Activated CD4-positive, alpha-beta T cell treated with anti-CD3 and anti-CD28 coated beads, Interleukin-2, amount 50 U/mL, for 24 hours (primary cell): ENCODE measurements around the gene TLR6.

Experiments used
- DNase-seq, 2 donors: peaks; one replicate each; pipeline ENCODE4 v3.0.0-alpha.2; 2020; ENCODE audit warnings: low read depth in 1 of 2, low spot score in 1 of 2

The TLR6 gene, protein sequence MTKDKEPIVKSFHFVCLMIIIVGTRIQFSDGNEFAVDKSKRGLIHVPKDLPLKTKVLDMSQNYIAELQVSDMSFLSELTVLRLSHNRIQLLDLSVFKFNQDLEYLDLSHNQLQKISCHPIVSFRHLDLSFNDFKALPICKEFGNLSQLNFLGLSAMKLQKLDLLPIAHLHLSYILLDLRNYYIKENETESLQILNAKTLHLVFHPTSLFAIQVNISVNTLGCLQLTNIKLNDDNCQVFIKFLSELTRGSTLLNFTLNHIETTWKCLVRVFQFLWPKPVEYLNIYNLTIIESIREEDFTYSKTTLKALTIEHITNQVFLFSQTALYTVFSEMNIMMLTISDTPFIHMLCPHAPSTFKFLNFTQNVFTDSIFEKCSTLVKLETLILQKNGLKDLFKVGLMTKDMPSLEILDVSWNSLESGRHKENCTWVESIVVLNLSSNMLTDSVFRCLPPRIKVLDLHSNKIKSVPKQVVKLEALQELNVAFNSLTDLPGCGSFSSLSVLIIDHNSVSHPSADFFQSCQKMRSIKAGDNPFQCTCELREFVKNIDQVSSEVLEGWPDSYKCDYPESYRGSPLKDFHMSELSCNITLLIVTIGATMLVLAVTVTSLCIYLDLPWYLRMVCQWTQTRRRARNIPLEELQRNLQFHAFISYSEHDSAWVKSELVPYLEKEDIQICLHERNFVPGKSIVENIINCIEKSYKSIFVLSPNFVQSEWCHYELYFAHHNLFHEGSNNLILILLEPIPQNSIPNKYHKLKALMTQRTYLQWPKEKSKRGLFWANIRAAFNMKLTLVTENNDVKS

DNA sequence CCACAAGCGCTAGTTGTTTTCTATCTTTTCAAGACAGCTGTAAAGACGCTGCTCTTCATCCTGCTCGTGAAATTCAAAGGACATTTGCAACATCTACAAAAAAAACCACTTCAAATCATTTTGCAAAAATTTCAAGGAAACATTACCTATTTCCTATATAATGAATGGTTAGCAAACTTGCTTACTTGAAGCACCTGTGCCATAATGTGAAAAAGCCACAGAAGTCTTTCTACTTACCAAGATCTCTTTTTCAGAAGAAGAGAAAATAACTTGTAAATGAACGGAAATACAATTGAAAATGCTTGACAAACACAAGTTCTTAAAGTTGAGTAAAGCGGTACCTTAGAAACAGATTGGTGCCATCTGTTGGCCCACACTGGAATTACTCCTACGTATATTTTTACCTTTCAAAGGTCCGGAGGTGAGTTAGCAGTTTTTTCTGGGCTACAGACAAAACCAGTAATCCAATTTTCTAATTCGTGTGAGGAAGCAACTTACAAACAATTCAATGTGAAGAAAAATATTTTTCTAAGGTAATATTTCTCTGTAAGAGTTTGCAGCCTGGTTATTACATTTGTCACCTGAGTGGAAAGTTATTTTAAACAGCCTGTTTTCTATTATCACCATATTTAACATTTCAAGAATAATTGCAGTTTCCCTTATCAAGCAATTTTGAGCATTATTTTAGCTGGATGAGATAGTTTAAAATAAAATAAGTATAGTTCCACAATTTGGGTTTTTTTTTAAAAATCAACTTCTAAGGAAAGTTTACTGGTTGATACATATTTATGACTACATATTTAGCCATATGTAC is at the start of gene TLR6:
Gene TLR6 (minus strand): TSS at position 294 of the 814 bp plus-strand sequence. CDS start 27,344 bp downstream, outside the sequence.
- DNase-seq, result peak in 1 of 2 donors; percentile 62

DNA sequence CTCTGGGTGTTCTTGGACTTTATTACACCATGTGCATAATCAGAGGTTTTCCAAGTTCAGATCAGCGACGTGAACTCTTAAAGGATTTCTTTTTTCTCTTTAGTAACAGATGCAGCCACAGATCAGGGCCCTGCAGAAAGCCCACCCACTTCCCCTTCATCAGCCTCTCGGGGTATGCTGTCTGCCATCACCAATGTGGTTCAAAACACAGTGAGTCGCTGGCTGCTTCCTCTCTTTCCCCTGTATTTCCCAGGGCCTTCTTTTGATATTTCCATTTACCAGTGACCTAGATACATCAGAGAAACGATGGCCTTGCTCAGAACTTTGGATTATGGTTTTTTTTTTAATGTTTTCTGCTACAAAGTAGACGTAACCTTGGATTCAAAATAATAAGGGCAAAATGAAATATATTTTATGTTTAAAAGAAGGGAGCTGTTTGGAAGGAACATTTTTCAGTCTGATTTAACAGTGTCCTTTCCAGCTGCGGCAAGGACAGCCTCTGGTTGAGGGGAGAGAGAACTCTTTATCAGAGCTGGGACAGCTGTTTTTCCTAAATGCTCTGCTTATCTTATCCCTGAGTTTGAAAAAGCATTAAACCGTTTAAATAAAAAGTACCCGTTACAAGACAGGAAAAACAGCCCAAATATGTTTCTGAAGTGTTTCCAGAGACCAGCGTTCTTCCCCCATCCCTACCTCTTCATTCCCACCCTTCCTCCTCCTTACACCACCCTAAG is 49.2 kb upstream of the TLR6 start:
- no peak for DNase-seq

DNA sequence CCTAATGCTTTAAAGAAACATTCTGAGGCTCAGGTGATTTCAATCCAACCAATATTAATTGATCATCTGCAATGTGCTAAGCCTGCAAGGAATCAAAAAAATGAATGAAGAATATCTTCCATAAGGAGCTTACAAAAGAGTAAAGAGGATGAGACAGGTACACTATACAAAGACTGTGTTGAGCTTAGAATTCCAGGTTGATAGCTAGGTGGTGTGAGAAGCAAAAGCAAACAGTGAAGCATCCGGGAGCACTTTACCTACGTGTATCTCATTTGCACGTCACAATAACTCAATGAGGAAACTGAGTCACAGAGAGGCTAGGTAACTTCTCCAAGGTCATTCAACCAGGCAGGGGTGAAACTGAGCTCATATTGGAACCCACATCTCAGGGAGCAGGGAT is 48.1 kb upstream of the TLR6 start:
- DNase-seq, result no peak

DNA sequence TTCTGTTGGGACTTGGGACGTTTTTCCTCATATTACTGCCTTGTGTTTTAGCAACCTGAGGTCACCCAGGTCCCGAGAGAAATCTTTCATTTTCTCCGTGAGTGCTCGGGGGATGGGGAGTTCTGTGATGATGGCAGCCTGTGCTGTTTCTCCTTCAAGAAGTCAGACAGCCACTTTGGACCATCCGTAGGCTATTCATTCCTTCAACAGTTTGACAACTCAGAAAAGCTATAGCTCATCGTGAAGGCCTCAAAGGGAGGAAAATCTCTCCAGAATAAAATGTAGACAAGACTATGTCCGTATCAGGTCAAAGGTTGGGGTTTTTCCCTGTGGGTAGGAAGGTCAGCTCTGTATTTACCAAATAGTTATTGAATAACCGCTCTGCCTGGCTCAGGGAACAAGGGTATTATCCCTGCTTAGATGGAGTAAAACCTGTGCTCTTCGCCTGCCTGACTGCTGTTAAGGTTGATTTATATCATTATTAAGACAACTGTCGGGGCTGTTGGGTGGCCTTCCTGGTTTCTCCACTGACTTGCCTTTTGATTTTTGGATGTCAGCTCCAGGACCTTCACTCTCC is 47.6 kb upstream of the TLR6 start:
- DNase-seq, result no peak

DNA sequence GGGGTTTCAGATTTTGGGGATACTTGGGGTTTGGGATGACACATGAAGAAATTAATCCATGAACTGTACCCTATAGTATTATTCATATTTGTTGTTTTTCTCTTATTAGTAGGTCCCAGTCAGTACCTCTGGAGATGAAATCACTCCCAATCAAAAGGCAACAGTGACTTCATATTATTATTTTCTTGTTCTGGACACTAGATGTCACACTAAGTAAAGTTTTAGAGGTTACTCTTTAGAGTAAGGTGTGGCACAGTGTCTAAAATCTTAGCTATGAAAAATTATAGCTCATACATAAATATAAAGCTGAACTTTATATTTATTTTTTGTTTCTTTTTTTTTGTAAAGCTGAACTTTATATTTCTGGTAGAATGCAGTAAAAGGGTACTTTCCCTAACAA is 46.1 kb upstream of the TLR6 start:
- DNase-seq, result no peak

DNA sequence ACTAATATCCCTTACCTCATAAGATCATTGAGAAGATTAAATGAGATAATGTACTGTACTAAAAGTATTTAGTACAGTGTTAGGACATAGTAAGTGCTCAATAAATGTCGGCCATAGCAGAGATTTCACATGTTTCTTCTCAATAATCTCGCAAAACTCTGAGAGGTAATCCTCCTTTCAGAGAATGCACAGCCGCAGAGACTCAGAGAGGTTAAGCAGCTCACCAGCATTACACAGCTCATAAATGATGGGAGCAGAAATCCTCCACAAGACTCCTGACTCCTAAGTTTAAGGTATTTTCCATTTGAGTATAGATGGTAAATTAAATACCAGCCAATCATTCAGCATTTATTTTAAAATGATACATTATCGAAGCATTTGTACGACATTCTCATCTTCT is 45.6 kb upstream of the TLR6 start:
- no peak for DNase-seq

DNA sequence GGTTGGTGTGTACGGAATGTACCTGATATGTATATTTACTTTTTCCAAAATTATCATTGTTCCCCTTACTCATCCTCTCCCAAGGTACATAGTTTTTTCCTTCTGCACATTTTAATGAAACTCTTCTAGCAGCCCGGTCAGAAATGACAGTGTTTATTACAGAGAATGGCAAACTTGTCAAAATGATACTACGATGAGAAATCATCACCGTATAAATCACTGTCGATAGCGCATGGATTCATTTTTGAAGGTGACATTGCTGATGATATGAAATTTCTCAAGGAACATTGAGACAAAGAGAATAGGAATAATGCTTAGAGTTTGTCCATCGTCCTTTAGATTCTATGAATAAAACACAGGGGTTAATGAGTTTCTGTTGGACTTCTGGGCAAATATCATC is 41.6 kb upstream of the TLR6 start:
- no peak for DNase-seq

DNA sequence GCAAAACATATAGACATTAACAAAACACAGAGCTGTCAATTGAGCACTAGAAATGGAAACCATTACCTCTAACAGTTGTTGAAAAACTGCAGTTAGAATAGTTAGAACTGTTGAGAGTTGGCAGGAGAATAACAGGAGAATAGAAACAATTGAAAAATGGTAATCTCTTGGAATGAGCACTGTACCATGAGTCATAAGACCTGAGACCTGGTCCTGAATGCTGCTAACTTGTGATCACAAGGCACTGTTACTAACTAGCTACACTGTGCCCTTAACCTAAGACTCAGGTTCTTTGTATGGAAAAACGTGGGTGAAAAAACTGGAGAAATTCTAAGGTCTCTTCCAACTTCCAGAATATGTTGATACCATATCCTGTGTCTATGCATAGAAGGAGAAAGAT is 40.3 kb upstream of the TLR6 start:
- no peak for DNase-seq

DNA sequence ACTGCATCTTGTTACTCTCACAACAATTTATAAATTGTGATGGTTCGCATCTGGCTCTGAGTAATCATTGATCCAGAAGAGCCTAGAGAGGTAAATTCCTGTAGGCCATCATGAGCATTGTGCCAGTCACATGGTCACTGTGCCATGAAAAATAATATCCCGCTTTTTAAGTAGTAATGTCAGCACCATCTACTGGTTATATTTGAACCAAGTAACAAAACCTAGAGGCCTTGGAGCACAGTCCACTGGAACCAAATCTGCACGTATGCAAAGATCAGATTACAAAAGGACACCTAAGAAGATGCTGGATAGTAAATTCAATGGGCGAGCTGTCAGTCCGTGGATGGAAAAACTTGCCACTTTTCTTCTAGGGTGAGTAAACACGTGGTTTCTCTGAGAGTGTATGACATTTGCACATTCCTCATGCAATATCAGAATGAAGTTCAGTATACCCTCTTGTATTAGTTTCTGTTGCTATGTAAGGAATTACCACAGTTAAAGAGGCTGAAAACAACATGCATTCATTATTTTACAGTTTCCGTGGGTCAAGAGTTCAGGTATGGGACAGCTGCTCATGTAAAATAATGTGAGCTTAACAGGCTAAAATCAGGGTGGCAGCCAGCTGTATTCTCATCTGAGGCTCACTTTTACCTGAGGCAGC is 37.8 kb upstream of the TLR6 start:
- DNase-seq, result no peak

DNA sequence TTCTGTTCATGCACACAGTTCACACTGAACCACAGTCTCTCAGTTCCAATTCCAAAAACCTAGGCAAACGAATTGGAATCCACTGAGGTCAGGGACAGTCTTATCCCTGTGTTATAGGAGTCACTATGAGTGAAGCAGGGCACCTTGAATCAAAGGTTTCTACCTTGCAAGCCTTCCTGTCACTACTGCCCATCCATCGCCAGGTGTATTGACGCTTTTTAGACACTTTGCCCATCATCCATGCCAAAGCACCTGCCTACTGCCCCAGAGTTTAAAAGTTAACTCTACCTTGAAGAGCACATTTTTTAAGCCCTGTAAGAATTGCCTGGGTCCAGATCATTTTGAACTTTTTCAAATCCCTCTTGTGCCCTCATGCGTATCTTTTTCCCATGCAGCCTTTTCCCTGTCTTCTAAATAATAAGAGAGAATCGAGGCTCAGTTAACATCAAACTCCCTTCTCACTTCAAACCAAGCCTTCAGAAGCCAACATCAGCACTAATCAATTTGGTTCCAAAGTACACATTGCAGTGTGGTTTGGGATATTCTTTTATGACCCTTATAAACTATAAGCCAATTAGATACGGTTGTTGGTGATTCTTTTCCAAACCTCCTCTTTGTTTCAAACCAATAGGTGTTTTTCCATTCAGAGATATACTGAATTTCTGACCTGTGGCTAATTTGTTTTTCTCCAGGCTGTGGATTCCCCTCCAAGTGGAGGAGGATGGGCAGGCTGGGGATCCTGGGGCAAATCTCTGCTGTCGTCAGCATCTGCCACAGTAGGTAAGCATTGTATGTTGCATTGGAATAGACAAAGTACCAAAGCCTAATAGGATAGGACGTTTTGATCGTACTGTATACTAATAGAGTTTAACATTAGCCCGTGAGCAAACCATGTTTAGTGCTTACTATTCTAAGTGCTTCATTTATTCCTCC is 34.7 kb upstream of the TLR6 start:
- DNase-seq, result no peak

DNA sequence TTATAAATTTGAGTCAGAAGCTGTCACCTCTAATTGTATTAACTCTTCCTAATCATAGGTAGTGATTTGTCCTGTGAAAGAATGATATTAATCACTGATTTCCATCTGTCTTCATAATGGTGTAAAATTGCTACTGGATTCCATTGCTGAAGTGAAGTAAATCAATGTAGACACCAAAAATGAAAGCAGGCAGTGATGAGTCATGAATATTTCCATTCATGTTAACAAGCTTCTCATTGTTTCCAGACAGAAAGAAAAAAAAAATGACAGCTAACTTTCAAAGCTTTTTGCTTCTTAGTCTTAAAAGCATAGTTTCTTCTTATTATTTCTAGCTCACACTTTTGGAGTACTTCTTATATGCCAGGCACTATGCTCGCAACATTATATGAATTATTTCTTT is 32.5 kb upstream of the TLR6 start:
- peak in 1 of 2 donors; percentile 33 for DNase-seq

DNA sequence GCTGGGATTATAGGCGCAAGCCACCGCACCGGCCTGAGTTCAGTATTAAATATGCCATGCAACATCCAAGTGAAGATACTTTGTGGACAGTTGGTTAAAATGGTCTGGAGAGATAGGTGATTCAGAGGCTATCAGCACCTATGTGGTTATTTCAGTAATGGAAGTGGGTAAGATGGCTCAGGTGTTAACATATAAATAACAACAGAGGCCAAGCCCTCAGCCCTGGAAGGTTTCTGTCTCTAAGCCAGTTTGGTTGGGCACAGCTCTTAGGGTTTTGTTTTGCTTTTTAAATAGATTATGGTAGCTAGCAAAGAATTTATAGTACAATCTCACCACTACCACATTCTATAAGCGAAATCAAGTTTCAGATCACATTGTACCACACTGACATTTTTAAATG is 27.6 kb upstream of the TLR6 start:
- no peak for DNase-seq

DNA sequence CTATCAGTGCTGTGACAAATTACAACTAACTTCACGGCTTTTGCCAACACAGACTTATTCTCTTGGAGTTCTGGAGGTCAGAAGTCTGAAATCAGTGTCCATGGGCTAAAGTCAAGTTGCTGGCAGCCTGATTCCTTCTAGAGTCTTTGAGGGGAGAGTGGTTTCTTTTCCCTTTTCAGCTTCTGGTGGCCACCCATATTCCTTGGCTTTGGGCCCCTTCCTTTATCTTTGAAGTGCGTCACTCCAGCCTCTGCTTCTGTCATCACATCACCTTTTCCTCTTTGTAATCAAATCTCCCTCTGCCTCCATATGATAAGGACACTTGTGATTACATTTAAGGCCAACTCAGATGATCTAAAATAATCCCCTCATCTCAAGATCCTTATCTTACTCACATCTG is 20.0 kb upstream of the TLR6 start:
- DNase-seq, result no peak

DNA sequence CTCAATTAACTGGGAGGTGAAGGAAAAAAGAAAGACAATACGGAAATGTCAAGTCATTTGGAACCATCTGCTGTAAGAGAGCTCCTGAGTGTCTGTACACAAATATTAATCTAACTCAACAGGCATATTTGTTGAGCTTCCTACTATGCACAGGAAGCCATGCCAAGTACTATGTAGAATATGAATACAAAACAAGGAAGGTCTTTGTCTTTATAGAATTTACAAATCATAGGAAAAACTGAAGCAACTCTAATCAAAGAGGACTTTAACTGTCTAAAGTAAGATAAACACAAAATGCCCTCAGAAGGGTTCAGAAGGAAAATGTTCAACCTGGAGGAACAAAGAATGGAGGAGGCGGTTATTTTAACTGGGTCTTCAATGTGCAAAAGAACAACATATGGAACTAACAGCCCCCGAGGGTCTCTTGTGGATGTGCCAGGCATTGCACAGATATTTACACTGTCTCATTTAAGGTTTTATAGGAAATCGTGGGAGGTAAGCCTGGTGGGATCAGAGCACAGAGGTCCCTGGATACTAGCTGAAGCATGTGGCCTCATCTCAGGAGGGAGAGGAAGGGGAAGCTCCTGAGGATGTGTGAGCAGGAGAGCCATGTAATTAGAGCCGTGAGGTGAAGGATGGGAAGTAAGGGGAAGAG is 16.8 kb upstream of the TLR6 start:
- DNase-seq, result no peak

DNA sequence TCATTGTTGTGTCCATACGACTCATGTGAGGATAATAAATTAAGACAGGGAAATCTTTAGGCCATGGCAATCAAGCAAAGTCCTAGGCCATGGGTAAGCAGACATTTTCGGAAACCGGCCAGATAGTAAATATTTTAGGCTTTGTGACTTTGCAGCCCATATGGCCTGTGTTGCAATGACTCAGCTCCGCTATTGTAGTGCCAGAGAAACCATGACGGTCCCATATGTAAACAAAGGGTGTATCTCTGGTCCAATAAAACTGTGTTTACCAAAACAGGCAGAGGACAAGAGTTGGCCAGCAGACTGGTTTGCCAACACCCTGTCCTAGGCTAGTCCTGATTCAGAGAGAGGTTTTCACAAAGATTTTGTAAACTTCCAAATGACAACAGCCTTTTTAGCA is 16.0 kb upstream of the TLR6 start:
- no peak for DNase-seq

DNA sequence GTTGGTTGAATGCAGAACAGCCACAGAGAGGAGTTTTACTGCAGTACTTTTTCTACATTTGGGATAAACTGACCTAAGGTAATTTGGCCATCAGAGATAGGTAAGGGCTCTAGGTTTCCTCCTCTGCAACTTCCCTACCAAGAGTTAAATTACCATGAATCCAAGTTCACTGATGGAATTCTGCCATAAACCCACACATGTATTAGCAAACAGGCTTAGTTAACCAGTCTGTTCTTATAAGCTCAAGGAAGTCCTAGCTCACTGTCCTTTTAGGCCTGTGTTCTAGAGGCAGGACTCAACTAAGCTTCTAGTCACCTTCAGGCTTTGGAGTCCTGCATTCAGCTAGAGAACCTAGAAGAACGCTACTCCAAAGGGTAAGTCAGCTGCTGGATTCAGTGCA is 15.0 kb upstream of the TLR6 start:
- DNase-seq, result no peak

DNA sequence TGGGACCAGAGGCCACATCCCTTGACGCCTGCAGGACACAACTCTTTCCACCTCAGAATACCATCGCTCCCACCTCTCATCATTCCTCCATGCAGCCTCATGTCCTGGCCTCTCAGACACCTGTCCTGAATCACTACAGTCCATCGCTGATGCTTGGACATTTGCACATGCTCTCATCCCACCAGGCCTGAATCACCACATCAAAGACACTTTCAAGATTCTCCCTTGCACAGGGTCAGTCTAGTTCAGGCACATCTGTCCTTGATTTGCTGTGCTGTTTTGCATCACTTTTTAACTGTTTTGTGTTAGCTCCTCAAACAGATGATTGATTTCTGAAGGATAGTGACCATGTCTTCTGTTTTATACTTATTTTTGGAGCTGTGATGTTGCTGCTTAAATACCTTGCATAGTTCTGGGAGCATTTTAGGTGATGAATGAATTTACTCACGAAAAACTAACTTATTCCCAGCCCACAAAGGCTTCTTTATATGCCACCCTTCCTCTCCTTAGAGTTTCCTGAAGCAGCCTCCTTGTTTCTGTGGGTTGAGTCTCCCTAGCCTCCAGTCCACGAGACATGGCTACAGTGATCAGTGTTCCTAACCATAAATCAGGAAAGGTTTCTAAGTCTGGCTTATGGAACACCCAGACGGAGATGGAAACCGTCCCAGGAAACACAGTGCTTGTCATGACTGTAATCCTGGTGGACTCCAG is 13.6 kb upstream of the TLR6 start:
- no peak for DNase-seq

DNA sequence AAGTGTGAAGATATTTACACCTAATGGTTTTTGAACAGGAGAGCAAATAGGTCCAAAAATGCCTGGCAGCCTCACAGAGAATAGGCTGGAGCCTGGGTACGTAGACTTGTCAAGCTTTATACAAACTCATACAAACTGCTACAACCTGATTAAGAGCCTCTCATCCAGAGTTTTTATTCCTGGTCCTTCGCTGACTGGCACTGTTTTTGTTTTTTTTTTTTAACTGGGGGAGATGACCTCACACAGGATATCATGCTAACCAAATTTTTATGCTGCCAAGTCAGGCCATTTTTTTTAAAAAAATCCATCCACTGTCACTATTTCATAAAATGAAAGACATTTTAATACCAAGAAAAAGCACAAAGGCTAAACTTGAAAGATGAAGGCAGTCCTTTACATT is 12.9 kb upstream of the TLR6 start:
- no peak for DNase-seq
